Astrocyte (in vitro differentiated cells and primary cell): ENCODE data around the gene PIGO.

ENCODE experiments used
- EZH2 ChIP-seq: IDR thresholded peaks from 2 replicates; pipeline ENCODE4 v1.6.1; 2012; ENCODE audit warnings: mild to moderate bottlenecking, low read length, inconsistent platforms; ENCODE audit not compliant: insufficient read depth
- TF ChIP-seq, protein P1 (sequence below): IDR thresholded peaks from 2 replicates; pipeline ENCODE4 v1.5.1; 2011; ENCODE audit warnings: low read depth, mild to moderate bottlenecking, inconsistent platforms, low read length, moderate library complexity; ENCODE audit not compliant: insufficient read depth

DNA sequence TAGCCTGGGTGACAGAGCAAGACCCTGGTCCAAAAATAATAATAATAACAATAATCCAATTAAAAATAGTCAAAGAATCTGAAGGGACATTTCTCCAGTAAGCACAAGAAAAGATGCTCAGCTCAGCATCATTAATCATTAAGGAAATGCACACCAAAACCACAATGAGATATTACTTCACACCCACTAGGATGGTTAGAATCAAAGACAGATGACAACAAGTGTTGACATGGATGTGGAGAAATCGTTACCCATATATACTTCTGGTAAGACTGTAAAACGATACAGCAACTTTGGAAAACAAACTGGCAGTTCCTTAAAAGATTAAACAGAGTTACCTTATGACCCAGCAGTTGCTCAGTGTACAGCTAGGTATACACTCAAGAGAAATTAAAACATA lies 11.3 kb downstream of the PIGO start:
- TF ChIP-seq EZH2 = no peak
- TF ChIP-seq, protein P1, sequence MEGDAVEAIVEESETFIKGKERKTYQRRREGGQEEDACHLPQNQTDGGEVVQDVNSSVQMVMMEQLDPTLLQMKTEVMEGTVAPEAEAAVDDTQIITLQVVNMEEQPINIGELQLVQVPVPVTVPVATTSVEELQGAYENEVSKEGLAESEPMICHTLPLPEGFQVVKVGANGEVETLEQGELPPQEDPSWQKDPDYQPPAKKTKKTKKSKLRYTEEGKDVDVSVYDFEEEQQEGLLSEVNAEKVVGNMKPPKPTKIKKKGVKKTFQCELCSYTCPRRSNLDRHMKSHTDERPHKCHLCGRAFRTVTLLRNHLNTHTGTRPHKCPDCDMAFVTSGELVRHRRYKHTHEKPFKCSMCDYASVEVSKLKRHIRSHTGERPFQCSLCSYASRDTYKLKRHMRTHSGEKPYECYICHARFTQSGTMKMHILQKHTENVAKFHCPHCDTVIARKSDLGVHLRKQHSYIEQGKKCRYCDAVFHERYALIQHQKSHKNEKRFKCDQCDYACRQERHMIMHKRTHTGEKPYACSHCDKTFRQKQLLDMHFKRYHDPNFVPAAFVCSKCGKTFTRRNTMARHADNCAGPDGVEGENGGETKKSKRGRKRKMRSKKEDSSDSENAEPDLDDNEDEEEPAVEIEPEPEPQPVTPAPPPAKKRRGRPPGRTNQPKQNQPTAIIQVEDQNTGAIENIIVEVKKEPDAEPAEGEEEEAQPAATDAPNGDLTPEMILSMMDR = no peak
